NCI-H2107 (cell line): ENCODE data around the gene MPV17L2.

Experiments used
- DNase-seq: peaks from one replicate; lab custom pipeline; 2025; lab: John Stamatoyannopoulos, UW

Gene MPV17L2

DNA sequence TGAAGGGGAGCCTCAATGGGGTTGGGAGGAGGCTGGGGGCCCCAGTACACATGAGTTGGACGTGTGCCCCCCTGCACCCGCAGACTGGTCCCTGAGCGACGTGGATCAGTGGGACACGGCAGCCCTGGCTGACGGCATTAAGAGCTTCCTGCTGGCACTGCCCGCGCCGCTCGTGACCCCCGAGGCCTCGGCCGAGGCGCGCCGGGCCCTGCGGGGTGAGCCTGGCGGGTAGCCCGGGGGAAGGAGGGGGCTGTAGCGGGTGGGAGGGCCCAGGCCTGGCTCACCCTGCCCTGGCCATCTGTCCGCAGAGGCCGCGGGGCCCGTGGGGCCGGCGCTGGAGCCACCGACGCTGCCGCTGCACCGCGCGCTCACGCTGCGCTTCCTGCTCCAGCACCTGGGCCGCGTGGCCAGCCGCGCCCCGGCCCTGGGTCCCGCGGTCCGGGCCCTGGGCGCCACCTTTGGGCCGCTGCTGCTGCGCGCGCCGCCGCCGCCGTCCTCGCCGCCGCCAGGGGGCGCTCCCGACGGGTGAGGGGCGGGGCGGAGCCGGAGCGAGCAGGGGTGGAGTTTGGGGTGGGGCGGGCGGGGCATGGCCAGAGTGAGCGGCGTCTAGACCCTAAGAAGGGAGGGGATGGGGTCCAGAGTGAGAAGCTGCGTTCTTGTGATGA lies 31.9 kb upstream of the MPV17L2 start:
- DNase-seq, result no peak

DNA sequence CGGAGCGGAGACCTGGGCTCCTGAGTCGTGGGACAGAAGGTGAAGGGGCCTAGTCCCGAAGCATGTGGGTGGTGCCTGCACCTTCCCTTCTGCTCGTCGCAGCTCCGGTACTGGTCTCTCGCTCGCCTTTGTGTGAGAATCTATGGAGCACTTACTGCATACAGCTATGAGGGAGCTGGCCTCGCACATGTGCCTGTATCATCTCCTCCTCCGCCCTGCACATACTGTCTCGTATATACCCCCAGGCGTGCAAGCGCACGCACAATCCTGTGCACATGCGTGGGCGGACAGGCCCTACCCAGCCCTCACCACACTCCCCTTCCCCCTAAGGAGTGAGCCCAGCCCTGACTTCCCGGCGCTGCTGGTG lies 31.4 kb upstream of the MPV17L2 start:
- DNase-seq, result no peak

DNA sequence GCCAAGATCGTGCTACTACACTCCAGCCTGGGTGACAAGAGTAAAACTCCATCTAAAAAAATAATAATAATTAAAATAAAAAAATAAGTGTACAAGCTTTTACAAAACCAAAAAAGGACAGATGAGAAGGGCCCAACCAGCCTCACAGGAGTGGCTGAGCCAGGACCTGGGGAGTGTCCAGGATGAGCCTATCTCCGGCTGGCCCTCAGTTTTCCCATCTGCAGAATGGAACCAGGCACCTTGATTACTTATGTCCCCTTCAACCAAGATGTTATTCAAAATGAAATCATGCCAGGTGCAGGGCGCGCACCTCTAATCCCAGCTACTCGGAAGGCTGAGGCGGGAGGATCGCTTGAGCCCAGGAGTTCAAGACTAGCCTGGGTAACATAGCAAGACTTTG lies 28.9 kb upstream of the MPV17L2 start:
- DNase-seq, result no peak

DNA sequence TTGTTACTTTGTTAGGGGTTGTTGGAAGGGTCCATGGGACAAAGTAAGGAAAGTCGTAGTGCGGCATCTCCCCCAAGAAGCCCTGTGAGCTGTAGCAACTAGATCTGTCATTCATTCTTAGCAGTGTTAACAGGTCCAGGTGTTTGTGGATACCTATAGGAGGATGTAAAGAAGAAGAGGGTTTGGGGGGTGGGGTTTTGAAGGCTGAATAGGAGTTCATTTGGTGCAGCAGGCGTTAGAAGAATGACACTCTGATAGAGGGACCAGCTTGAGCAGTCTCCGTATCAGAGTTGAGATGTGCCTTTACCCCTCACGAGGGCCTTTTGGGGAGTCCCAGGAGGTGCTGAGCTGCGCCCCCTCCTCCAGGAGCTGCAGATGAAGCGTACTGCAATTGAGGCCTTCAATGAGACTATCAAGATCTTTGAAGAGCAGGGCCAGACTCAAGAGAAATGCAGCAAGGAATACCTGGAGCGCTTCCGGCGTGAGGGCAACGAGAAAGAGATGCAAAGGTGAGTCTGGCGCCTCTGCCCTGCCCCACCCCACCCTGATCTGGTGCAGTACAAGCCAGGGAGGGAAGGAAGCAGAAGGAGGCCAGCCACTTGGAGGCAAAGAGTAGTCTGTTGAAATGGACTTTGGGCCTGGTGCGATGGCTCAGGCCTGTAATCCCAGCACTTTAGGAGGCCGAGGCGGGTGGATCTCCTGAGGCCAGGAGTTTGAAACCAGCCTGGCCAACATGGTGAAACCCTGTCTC lies 27.0 kb upstream of the MPV17L2 start:
- DNase-seq, result no peak

DNA sequence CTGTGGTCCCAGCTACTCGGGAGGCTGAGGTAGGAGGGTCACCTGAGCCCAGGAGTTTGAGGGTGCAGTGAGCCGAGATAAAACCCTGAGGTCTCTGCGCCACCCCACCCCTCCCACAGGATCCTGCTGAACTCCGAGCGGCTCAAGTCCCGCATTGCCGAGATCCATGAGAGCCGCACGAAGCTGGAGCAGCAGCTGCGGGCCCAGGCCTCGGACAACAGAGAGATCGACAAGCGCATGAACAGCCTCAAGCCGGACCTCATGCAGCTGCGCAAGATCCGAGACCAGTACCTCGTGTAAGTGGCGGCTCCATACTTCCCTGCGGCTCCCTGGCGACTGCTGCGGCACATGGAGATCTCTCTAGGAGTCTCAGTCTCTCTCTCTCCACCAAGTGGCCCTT lies 26.0 kb upstream of the MPV17L2 start:
- no peak for DNase-seq

DNA sequence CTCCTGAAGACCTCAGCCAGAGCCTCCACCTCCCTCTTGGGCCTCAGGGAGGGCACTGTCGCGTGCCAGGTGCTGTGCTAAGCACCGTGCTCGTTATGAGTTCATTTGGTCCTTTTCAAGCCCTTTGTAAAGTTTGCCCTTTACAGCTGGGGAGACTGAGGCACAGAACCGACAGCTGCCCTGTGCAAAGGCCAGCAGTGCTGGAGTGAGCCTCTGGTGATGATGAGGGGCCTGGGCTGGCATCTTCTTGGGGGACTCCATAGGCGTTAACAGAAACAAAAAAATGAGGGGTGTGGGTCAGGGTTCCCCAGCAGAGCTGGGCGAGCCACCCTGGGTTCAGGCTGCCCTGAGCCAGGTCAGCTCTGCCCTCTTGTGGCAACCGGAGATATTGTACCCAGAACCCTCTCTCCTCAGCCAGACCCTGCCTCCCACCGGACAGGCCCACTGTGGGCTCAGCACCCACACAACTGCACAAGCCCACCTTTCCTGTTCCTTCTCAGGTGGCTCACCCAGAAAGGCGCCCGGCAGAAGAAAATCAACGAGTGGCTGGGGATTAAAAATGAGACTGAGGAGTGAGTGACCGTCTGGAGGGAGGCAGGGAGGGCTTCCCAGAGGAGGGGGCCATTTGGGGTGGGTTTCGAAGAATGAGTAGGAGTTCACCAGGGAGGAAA lies 24.9 kb upstream of the MPV17L2 start:
- no peak for DNase-seq

DNA sequence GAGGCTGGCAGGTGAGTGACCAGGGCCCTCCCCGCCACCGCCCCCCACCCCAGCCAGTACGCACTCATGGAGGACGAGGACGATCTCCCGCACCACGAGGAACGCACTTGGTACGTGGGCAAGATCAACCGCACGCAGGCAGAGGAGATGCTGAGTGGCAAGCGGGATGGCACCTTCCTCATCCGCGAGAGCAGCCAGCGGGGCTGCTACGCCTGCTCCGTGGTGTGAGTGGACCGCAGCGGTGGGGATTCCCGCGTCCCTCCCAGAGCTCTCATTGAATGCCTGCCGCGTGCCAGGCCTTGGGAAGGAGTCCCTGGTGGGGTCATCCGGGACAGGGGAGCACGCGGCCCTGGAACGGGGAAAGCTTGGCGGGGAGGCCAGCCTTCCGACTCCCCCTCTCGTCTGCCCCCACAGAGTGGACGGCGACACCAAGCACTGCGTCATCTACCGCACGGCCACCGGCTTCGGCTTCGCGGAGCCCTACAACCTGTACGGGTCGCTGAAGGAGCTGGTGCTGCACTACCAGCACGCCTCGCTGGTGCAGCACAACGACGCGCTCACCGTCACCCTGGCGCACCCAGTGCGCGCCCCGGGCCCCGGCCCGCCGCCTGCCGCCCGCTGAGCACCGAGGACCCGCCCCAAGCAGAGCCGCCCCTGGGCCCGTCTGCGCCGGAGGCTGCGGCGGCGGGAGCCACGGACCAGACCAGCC lies 24.2 kb upstream of the MPV17L2 start:
- no peak for DNase-seq

DNA sequence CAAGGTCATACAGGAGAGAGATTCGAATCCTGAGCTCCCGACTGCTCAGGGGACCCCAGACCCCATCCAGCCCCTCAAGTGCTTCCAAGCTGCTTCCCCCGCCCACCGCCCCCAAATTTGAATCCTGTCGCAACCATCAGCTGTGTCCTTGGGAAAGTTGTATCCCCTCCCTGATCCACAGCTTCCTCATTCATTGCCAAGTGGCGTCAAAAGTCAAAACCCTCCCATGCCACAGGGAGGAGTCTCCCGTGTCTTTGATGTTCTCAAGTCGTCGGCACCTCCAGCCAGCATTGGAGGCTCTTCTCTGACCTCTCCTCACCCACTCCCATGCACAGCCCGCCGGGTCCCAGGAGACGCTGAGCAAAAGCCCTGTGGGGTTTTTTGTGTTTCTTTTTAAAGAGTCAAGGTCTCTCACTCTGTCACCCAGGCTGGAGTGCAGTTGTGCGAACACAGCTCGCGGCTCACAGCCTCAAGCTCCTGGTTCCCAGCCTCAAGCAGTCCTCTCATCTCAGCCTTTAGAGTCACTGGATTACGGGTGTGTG lies 22.2 kb upstream of the MPV17L2 start:
- DNase-seq, result no peak

DNA sequence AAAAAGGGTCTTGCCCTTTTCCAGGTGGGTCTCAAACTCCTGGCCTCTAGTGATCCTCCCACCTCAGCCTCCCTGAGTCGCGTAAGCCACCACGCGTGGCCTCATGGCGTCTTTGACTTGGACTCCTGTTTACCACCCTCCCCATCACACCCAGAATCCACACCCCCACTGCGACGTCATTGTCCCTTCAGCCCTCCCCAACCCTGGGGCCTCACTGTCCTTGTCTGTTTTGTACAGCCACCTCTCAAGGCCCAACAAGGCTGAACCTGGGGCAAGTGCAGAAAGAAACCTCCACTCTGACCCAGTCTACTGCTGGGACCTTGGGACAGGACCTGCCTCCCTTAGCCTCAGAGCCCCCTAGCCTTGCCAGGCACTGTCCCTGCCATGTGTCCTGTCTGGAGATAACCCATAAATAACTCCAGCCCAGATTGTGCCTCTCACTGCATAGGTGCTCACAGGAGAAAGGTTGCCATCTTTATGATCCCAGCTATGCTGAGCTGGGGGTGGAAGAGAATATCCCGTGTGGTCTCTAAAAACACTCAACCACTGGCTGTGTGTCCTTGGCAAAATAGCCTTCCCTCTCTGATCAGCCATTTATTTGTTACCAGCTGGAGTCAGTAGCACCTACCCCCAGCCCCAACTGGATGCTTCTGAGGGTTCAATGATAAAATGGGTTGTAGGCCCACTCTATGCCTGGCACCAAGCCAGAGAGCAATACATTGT lies 21.3 kb upstream of the MPV17L2 start:
- no peak for DNase-seq

DNA sequence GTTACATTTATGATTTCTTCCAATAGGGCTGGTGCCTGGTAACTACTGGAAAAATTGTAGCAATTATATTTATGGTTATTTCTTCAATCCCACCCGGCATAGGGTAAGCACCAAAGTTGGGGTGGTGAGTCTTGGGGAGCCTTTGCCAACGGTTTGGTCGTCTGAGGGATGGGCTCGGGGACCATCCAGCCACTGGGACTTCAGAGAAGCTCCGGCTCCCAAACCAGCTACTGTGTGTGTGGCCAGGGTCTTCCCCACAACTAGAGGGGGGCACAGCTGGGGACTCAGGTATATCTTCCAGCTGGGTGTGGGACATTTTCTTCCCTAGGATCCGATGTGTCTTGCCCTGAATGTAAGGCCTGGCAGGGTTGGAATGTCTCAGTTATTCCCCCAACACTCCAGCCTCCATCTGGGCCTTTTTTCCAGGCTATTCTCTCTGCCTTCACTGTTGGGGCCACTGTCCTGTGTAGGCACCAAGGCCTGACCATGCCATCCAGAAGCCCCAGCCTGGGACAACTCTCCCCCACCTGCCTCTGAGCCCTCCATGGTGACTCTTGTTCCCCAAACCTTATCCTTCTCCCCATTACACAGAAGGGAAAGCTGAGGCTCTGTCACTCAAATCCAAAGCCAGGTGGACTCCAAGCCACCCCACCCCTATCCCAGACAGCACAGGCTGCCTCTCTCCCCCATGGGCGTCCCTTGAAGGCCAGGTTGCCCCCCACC lies 20.5 kb upstream of the MPV17L2 start:
- DNase-seq, result no peak

DNA sequence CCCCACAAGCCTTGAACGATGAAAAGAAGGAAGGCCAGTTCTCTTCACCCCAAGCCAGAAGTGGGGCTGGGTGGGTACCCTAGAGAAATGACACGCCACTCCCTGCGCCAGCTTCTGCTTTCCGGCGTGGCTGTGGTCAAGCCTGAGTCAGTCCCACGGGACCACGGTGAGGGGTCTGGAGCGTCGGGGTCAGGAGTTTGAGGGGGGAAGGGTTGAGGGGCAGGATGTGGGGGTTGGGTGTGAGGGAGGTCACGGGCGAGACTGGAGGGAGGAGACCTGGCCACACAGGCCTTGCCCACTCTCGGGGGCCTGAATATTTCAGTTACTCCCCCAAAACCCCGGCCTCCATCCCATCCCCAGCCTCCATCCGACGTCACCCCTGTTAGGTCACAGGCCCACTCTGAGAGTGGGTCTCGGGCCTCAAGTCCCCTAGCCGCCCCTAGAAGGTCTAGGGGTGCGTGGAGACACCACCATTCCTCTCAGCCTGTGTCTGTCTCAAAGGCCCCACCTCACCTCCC lies 19.9 kb upstream of the MPV17L2 start:
- no peak for DNase-seq

DNA sequence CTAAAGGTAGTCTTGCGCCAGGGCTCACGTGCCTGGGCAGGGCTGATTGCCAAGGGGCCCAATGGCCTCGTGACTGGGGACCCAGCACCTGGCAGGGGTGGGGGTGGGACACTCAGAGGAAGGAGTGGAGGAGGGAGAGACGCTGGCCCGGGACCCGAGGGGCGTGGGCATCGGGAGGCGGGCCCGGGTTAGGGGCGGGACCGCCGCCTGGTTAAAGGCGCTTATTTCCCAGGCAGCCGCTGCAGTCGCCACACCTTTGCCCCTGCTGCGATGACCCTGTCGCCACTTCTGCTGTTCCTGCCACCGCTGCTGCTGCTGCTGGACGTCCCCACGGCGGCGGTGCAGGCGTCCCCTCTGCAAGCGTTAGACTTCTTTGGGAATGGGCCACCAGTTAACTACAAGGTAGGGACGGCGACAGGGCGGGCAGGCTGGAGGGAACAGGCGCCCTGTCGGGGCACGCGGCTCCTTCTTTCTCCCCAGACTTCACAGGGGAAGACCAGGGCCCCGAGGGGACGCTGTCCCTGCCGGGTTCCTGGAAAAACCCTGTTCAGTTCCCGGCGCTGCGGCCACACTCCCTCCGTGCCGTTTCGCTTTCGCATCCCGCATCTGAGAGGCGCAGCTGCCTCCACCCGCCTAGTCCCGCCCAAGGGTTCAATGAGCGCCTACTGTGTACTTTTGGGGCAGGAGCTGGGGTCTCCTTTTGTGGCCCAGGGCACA lies 19.3 kb upstream of the MPV17L2 start, which contains the start of gene IFI30:
TSS of gene IFI30 (plus strand) at position 242 of the 717 bp plus-strand sequence. CDS start at position 271, 29 bp downstream.
- DNase-seq, result peak; percentile 47

DNA sequence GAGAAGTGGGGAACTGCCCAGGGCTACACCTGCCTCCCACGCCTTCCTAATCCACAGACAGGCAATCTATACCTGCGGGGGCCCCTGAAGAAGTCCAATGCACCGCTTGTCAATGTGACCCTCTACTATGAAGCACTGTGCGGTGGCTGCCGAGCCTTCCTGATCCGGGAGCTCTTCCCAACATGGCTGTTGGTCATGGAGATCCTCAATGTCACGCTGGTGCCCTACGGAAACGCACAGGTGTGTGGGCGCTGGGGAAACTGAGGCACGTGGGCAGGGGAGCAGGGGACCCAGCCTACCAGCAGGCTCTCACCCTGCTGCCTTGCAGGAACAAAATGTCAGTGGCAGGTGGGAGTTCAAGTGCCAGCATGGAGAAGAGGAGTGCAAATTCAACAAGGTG lies 18.0 kb upstream of the MPV17L2 start:
- DNase-seq, result no peak

DNA sequence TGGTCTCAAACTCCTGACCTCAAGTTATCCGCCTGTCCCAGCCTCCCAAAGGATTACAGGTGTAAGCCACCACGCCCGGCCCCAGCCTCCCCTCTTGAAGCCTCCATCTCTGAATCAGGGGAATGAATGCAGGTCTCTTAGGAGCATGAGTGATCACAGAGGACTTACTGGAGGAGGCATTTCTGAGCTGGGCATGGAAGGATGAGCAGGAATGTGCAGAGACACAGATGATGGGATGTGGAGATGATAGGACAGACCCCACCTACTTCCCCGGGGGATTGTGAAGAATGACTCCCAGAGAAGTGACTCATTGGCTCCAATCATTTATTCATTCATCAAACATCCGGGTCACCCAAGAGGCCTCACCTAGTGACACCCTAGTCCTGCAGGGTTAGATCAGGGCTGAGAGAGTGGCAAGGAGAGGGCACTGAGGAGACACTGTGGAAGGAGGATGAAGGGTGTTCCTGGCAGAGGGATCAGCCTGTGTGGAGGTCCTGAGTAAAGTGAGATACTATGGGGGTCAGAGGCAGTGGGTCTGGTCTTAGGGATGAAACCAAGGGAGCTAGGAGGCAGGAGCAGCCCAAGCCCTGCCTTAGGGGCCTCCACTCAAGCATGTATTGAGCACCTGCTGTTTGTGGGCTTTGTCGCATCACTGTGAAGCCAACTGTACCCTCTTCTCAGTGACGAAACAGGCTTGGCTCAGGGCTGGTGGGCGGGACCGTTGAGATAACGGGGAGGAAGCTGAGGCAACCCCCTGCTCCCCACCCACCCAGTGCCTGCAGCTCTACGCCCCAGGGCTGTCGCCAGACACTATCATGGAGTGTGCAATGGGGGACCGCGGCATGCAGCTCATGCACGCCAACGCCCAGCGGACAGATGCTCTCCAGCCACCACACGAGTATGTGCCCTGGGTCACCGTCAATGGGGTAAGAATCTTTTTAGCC lies 16.4 kb upstream of the MPV17L2 start:
- DNase-seq, result no peak

DNA sequence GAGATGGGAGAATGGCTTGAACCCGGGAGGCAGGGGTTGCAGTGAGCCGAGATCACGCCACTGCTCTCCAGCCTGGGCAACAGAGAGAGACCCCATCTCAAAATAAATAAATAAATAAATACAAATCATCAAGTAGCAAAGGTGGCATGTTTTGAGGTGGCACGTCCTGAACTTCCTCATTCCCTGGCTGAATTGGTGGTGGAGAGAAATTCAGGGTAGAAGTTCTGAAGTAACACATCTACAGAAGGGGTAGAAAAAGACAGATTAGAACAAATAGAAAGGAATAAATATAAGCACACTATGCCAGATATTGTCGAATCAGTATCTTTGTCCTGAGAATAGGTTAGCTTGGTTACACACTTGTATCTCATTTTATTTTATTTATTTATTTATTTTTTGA lies 13.1 kb upstream of the MPV17L2 start:
- no peak for DNase-seq

DNA sequence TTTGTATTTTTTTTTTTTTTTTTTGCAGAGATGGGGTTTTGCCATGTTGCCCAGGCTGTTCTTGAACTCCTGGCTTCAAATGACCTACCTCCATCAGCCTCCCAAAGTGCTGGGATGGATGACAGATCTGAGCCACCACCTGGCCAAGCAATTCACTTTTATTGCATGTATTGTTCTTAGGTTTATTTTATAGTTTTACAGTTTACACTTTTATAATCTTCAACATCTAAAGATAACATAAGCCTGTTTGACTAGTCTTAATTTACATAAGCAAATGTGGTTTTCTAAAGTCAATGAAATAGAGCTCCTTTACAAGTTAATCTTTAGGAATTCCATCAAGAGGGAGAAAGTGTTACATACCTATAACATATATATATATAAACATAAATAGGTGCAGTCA lies 9.5 kb upstream of the MPV17L2 start:
- no peak for DNase-seq

DNA sequence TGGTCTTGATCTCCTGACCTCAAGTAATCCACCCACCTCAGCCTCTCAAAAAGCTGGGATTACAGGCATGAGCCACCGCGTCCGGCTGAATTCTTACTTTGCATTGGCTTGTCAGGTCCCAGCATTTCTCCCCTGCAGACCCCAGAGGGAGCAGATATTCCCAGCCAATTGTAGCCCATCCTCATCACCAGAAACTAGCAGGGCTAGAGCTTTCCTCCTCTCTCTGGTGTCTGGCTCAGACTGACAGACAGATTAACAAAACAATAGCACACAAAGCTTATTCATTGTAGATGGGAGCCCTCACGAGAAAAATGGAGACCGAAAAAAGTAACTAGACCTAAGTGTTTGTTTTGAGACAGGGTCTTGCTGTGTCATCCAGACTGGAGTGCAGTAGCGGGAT lies 7.5 kb upstream of the MPV17L2 start:
- no peak for DNase-seq

DNA sequence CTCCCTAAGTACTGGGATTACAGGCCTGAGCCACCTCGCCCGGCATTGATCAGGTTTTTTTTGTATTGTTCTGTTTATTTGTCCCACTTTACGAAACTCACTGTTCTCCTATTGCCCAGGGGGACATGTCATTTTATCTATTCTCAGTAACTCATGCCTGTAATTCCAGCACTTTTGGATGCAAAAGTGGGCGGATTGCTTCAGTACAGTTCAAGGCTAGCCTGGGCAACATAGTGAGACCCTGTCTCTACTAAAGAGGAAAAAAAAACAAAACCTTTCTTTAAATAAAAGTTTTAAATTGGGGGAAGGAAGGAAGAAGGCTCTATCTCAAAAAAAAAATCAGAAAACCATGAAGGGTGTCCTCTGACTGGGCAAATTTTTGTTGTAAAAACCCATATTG lies 2.7 kb upstream of the MPV17L2 start:
- DNase-seq, result no peak

DNA sequence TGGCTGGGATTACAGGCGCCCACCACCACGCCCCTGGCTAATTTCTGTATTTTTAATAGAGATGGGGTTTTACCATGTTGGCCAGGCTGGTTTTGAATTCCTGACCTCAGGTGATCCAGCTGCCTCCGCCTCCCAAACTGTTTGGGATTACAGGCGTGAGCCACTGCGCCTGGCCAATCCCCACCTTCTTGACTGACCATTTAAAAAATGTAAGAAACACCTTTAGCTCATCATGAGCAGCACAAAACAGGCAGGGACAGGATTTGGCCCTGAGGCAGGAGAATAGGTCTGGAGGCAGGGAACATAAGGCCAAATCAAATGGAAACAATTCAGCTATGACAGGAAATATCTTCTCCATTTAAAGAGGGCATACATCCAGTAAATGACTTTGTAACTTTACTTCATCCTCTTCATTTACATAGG lies 1.4 kb upstream of the MPV17L2 start:
- DNase-seq, result no peak
